ENCODE data around the gene RPP21.

DNA sequence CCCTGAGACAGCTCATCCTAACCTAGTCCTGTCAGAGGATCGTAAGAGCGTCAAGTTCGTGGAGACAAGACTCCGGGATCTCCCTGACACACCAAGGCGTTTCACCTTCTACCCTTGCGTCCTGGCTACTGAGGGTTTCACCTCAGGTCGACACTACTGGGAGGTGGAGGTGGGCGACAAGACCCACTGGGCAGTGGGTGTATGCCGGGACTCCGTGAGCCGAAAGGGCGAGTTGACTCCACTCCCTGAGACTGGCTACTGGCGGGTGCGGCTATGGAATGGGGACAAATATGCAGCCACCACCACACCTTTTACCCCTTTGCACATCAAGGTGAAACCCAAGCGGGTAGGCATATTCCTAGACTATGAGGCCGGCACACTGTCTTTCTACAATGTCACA lies 3.2 kb upstream of the RPP21 start:
- TF ChIP-seq, protein P1, sequence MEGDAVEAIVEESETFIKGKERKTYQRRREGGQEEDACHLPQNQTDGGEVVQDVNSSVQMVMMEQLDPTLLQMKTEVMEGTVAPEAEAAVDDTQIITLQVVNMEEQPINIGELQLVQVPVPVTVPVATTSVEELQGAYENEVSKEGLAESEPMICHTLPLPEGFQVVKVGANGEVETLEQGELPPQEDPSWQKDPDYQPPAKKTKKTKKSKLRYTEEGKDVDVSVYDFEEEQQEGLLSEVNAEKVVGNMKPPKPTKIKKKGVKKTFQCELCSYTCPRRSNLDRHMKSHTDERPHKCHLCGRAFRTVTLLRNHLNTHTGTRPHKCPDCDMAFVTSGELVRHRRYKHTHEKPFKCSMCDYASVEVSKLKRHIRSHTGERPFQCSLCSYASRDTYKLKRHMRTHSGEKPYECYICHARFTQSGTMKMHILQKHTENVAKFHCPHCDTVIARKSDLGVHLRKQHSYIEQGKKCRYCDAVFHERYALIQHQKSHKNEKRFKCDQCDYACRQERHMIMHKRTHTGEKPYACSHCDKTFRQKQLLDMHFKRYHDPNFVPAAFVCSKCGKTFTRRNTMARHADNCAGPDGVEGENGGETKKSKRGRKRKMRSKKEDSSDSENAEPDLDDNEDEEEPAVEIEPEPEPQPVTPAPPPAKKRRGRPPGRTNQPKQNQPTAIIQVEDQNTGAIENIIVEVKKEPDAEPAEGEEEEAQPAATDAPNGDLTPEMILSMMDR (IDR thresholded peaks at IDR 0.05), result no peak
- TF ChIP-seq EP300 (IDR thresholded peaks at IDR 0.05), result no peak

Measured in esophagus muscularis mucosa (tissue), 3 donors.